ENCODE data around the gene CSF1R.

DNA sequence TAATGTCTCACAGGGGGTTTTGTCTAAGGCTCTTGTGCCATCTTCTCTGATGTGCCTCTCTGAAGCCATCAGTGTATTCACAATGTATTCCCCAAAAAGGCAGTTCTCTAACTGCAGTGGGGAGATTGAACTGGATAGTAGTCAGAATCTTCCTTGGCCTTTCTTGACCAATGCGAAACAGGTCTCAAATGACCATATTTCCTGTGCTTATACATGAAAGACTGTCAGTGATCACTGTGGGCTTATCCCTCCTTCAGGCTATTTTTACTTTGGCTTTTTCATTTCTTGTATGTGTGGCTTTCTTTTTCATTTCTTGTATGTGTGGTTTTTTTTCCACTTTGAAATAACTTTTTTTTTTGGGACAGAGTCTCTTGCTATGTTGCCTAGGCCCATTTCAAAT is 66.1 kb downstream of the CSF1R start:
- TF ChIP-seq, protein P1, sequence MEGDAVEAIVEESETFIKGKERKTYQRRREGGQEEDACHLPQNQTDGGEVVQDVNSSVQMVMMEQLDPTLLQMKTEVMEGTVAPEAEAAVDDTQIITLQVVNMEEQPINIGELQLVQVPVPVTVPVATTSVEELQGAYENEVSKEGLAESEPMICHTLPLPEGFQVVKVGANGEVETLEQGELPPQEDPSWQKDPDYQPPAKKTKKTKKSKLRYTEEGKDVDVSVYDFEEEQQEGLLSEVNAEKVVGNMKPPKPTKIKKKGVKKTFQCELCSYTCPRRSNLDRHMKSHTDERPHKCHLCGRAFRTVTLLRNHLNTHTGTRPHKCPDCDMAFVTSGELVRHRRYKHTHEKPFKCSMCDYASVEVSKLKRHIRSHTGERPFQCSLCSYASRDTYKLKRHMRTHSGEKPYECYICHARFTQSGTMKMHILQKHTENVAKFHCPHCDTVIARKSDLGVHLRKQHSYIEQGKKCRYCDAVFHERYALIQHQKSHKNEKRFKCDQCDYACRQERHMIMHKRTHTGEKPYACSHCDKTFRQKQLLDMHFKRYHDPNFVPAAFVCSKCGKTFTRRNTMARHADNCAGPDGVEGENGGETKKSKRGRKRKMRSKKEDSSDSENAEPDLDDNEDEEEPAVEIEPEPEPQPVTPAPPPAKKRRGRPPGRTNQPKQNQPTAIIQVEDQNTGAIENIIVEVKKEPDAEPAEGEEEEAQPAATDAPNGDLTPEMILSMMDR (conservative IDR thresholded peaks at IDR 0.05): no peak
- TF ChIP-seq ZFX (IDR thresholded peaks at IDR 0.05): no peak

All from C4-2B (cell line).